Lung (tissue), 12 donors: ENCODE data around the gene ZYG11A. TPM values are rescaled to one million over a fixed set of nuclear protein-coding genes. Genes with fewer than 3 reads are reported as not detected.

Source experiments
- ATAC-seq: fragments of 200-7000 bp; cut with Tn5 transposase; one replicate; pipeline ENCODE4 v1.9.1; 2020; ENCODE audit warnings: moderate number of reproducible peaks; ENCODE audit not compliant: insufficient read depth, low FRiP score
- DNase-seq, 3 donors: peaks; one replicate each; pipeline ENCODE4 v3.0.0-alpha.2; 2013 to 2017
- H3K27ac ChIP-seq, 2 donors: one replicate each; pipeline ENCODE4 v1.5.1; 2013; ENCODE audit warnings: mild to moderate bottlenecking in 2 of 2, moderate library complexity in 2 of 2, control low read depth in 1 of 2, inconsistent platforms in 1 of 2, low read depth in 1 of 2, low read length in 1 of 2
- H3K27me3 ChIP-seq, 3 donors: one replicate each; pipeline ENCODE4 v1.5.1; 2013; ENCODE audit warnings: low read length in 2 of 3; ENCODE audit not compliant: control insufficient read depth in 3 of 3, insufficient read depth in 3 of 3
- H3K36me3 ChIP-seq, 4 donors: one replicate each; pipeline ENCODE4 v1.5.1; 2013; ENCODE audit warnings: low read length in 4 of 4, mild to moderate bottlenecking in 1 of 4, moderate library complexity in 1 of 4; ENCODE audit not compliant: control insufficient read depth in 4 of 4, insufficient read depth in 4 of 4
- H3K4me1 ChIP-seq, 5 donors: one replicate each; pipeline ENCODE4 v1.5.1; 2013; ENCODE audit warnings: low read length in 5 of 5, mild to moderate bottlenecking in 2 of 5, moderate library complexity in 1 of 5; ENCODE audit not compliant: control insufficient read depth in 5 of 5, insufficient read depth in 5 of 5
- H3K4me3 ChIP-seq: one replicate; pipeline ENCODE4 v1.5.1; 2013; ENCODE audit warnings: mild to moderate bottlenecking, control low read depth, moderate library complexity
- H3K9ac ChIP-seq, 2 donors: one replicate each; pipeline ENCODE4 v1.5.1; 2013; ENCODE audit warnings: low read length in 2 of 2, control low read depth in 1 of 2; ENCODE audit not compliant: insufficient read depth in 1 of 2
- H3K9me3 ChIP-seq, 4 donors: one replicate each; pipeline ENCODE4 v1.5.1; 2013; ENCODE audit warnings: low read length in 3 of 4, mild to moderate bottlenecking in 1 of 4, moderate library complexity in 1 of 4; ENCODE audit not compliant: control insufficient read depth in 4 of 4, insufficient read depth in 3 of 4
- WGBS, 2 donors: extraction: QIAGEN DNeasy Blood & Tissue Kit; methylation state at CpG; one replicate each; pipeline ENCODE4 v1.1.7; 2013; 5-methylcytosine and 5-hydroxymethylcytosine counted together
- polyA plus RNA-seq, 2 donors: library from polyadenylated mRNA; stranded (reverse); fragments of 200-250 nt; gene quantifications; one replicate each; pipeline ENCODE4 v1.2.1, GENCODE V29; 2013
- total RNA-seq, 2 donors: library from RNA; depleted of rRNA in 1 of 2; stranded (reverse); fragments of >200 nt in 1 of 2; gene quantifications; one replicate each; pipeline ENCODE4 v1.2.1, GENCODE V29; 2014 to 2021
- TF ChIP-seq, protein P1 (sequence below): IDR thresholded peaks from 2 replicates; pipeline ENCODE4 v1.5.1; 2012; ENCODE audit warnings: mild to moderate bottlenecking; ENCODE audit errors: control extremely low read depth, extremely low read depth
- donor health status: control.
- donor health status: control.
- donor health status: Bipolar disorder and iron deficiency.
- donor health status: healthy.
- donor health status: DM: yes; HTN: yes; CAD: no.

Gene ZYG11A
- total and polyA plus RNA-seq, 4 donors = 0.01 to 0.20 (median 0.15) TPM; not detected in 1

DNA sequence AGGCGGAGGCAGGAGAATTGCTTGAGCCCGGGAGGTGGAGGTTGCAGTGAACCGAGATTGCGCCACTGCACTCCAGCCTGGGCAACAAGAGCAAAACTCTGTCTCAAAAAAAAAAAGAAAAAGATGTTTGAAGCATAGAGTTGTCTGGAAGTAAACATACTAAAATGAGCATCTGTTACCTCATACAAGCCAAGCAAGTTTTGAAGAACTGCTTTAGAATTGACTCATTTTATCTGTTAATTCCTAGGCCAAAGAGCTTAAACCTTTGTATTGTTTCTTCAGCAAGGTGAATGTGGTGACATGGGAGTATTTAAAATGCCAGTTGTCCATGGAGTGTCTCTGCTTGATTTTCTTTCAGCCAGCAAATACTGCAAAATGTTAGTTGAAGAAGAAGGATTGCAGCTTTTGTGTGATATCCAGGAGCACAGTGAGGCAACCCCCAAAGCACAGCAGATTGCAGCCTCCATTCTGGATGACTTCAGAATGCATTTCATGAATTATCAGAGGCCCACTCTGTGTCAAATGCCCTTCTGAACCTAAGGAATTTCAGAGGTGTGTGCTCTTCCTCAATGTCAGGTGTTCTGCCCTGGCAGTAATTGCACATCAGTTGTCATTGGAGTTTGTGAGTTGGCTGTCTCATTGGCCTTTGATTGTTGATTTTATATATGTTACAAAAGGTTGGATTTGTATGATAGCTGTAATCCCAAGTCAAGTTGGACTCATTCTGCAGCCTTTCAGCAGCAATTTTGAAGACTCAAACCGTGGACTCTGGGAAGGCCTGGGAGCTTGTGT, 50.1 kb downstream of the ZYG11A start:
- ATAC-seq = no peak
- TF ChIP-seq, protein P1, sequence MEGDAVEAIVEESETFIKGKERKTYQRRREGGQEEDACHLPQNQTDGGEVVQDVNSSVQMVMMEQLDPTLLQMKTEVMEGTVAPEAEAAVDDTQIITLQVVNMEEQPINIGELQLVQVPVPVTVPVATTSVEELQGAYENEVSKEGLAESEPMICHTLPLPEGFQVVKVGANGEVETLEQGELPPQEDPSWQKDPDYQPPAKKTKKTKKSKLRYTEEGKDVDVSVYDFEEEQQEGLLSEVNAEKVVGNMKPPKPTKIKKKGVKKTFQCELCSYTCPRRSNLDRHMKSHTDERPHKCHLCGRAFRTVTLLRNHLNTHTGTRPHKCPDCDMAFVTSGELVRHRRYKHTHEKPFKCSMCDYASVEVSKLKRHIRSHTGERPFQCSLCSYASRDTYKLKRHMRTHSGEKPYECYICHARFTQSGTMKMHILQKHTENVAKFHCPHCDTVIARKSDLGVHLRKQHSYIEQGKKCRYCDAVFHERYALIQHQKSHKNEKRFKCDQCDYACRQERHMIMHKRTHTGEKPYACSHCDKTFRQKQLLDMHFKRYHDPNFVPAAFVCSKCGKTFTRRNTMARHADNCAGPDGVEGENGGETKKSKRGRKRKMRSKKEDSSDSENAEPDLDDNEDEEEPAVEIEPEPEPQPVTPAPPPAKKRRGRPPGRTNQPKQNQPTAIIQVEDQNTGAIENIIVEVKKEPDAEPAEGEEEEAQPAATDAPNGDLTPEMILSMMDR = no peak
- 93 to 94% methylated on average over 5 of the region's 5 CpGs for WGBS, 2 donors
- H3K27ac ChIP-seq = no peak overlapping the region
- no peaks in the 10 kb centered on the region for H3K27me3 ChIP-seq
- H3K4me3 ChIP-seq = no peak overlapping the region
- no peak for DNase-seq
- H3K9ac ChIP-seq = no peak overlapping the region
- peaks cover 0 to 11% (median 3%) of the 10 kb centered on the region in 4 donors for H3K36me3 ChIP-seq
- no peaks in the 10 kb centered on the region for H3K4me1 ChIP-seq
- no peaks in the 10 kb centered on the region for H3K9me3 ChIP-seq

DNA sequence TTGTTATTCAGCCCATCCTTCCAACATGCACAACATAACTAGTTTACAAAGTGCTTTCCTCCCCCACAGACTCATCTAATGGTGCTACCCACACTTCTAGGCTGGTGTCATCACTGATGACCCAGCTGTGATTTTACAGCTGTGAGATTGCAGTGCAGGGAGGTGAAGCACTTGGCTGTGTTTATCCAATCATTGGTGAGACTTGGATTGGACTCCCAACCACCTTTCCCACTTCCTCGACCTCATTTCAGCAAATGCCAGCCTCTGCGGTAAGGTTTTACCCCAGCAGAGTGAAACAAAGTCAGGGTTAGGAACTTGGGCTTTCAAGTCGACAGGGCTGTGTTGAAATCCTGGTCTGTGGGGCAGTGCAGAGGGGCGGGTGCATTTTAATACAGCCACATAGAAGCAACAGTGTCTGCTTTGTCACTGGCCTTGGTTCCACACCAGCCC, 56.9 kb downstream of the ZYG11A start:
- no peak for DNase-seq
- TF ChIP-seq, protein P1 = no peak

DNA sequence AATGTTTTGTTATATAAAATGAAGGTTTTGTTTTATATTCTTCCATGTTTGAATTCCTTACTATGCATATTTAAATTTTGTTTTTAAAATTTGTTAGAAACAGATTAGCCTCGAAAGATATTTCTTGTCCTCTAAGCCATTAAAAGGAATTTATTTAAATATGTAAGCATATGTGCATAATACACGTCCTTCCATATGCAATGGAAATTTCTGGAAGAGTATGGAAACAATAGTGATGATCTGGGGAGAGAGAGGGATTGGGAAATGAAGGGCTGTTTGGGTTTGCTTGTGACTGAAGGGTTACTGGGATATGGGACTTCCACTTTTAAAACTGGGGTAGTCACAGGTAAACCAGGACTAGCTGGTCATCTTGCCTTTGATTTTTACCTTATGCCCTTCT, 57.8 kb downstream of the ZYG11A start:
- TF ChIP-seq, protein P1 = no peak
- Histone ChIP-seq H3K9ac (no peak overlapping the region), H3K36me3 (peaks cover 0 to 6% (median 3%) of the 10 kb centered on the region in 4 donors), H3K9me3 (no peaks in the 10 kb centered on the region), H3K4me3 (no peak overlapping the region), H3K27ac (no peak overlapping the region), H3K4me1 (no peaks in the 10 kb centered on the region), H3K27me3 (no peaks in the 10 kb centered on the region)
- 82 to 87% methylated on average over 2 of the region's 2 CpGs for WGBS, 2 donors
- ATAC-seq (no peak), DNase-seq (no peak)

More for the DNA sequence above, 56.9 kb downstream of the ZYG11A start:
- H3K9ac ChIP-seq = no peak overlapping the region
- H3K36me3 ChIP-seq = peaks cover 0 to 11% (median 4%) of the 10 kb centered on the region in 4 donors
- H3K9me3 ChIP-seq = no peaks in the 10 kb centered on the region
- no peaks in the 10 kb centered on the region for H3K27me3 ChIP-seq
- no peak for ATAC-seq
- no peaks in the 10 kb centered on the region for H3K4me1 ChIP-seq
- 39 to 41% methylated on average over 4 of the region's 4 CpGs for WGBS, 2 donors
- H3K27ac ChIP-seq = no peak overlapping the region
- H3K4me3 ChIP-seq = no peak overlapping the region
